Inflammatory macrophage treated with lipopolysaccharide for 1 hour (primary cell): Measurements from ENCODE around the gene MRC2.
A peak's percentile ranks its signal among the peaks of the same experiment; 100 is the strongest.

Source experiments
- DNase-seq, 2 donors: peaks; one replicate each; pipeline ENCODE4 v3.0.0-alpha.2; 2020 to 2022

The MRC2 gene

DNA sequence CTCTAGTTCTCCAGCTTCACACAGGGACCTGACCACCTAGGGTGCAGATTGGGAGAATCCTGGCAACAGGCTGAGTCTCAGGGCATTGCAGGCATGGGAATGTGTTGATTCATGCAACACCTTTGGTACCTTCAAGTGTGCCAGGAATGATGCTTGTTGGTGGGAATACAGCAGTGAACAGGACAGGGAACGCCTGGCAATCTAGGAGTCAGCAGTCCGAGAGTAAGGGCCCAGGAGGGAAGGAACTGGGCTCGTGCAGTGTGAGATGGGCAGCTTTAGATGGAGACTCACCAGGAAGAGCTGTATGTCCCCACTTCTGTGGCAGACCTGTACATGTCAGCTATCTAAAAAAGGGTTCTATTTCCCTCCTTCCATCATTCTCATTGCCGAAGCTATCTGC, 12.0 kb upstream of the MRC2 start:
- no peak for DNase-seq

DNA sequence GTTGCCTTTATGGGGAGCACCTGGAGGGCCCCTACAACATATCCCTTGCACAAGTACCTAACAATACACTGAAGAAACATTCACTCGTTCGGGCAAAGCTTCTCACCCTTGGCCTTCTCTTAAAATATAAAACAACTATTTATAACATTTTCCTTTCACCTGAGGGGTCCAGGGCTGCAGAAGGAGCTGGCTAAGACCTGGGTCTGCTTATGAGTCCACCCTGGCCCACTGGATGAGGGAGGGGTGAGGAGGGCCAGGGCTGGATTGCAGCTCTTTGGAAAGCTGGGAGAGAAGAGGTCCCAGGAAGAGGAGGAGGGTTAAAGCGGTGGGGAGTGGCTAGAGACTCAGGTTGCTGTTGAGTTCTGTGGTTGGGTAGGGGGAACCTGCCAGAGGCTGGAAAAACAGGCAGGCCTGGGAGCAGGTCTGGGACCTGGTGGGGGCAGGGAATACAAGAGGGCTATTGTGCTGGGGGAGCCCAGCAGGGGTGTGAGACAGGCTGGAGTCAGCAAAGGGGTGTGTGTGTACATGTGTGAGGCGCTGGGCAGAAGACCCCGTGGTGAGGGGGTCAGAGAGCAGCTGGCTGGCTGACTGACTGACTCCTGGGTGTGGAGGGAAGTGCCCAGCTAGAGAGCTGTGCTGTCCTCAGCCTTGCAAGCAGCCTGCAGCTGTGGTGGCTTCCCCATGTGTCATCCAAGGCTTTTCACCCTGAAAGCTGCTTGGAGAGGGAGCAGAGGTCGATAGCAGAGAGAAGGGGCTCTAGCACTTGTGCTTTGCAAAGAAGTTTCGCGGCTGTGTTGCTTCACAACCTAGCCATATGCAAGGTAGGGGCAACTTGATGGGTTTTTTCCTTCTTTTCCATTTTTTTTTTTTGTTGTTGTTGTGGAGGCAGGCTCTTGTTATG, 10.2 kb upstream of the MRC2 start:
- no peak for DNase-seq

DNA sequence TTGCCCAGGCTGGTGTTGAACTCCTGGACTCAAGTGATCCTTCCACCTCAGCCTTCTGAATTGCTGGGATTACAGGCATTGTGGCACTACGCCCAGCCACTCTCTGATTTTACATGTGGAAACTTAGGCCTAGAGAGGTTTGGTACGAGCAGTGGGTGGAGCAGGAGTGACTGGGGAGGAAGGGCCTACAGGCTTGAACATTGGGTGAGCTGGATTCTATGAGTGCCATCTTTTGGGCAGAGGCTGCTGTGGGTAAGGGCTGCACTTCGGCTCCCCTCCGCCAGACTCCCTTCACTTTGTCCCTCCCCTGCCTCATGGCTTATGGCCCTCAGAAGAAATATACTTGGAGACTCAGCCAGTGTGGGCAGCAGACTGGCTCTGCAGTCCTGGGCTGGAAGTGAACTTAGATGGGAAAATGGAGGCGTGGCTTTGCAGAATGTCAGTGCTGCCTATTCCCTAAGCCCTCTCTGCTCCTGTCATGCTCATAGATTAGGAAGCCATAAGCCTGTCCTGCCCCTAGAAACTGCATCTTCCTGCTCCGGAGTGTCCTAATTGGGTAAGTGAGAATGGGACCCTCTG, 9.5 kb upstream of the MRC2 start:
- DNase-seq: no peak

DNA sequence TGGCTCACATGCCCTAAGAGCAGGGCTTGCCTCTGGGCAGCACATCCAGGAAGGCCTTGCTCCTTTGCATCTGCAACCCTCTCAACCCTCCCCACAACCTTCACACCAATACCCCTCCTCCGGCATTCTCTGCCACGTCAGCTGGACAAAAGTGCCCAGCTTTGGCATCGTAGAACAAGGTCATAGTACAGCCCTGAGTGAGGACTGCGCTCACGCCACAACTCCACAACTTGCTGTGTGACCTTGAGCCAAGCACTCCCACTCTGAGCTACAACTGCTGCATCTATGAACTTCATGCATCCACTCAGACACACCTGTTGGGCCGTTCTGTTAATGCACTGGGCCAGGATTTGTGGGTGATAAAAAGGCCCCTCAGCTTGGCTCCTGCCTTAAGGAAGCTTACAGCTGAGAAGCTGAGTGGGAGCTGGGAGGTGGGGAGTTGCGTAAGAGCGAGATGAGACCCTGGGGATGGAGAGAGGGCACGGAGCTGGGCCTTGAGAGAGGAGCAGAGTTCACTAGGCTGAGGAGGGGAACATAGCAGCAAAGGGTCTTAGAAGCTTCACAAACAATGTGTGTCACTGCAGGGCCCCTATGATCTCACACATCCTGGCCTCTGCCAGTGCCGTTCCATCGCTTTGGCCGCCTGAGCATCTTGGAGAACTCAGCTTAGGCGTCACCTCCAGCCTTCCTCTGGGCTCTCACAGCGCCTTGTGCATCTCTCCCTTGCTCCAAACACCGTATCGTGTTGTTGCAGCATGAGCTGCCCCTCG, 8.6 kb upstream of the MRC2 start:
- no peak for DNase-seq

DNA sequence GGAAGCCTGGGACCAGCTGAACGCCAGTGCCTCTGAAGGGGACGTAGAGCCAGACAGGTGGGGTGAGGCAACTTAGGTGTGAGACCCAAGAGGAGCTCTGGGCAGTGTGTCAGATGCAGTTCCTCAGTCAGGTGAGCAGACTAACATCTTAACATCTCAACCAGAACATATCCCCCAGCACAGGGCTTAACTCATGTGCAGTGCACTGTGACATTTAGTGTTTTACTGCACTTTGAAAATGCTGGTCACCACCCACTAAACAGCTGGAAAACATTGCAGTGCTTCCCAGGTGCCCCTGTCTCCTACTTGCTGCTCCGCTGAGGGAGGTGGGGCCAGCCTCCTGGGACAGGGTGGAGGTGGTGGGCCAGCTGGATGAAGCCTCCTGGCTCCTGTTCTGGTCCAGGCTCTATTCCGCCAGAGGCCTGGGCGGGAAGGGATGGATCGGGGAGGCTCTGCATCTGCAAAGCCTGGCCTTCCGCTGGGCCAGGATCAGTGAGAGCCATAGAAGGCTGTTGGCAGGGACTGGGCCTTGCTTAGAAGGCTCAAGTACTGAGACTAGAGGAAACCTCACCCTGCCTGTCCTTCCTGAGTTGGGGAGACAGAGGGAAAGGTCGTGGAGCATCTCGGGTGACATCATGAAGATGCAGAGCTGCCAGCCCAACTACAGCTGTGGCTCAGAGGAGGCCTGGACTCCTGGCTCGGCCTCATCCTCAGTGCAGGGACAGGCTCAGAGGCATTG, 7.9 kb upstream of the MRC2 start:
- no peak for DNase-seq

DNA sequence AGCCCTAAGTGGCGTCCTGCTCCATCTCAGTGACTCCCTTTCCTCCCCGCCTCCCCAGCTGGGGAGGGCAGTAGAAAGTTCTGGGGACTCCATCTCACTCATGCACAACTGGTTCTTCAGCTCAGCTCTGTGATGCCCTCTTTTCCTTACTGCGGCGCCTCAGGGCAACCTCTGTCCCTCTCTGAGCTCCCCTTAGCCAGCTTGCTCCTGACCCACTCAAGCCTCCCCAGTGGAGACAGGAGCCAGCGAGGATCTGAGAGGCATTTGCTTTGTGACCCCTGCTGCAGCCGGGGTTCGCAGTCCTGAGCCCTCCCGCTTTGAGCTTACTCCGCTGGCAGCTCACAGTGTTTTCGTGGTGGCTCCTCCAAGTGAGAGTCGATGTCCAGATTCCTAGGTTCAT, 6.2 kb upstream of the MRC2 start:
- no peak for DNase-seq

DNA sequence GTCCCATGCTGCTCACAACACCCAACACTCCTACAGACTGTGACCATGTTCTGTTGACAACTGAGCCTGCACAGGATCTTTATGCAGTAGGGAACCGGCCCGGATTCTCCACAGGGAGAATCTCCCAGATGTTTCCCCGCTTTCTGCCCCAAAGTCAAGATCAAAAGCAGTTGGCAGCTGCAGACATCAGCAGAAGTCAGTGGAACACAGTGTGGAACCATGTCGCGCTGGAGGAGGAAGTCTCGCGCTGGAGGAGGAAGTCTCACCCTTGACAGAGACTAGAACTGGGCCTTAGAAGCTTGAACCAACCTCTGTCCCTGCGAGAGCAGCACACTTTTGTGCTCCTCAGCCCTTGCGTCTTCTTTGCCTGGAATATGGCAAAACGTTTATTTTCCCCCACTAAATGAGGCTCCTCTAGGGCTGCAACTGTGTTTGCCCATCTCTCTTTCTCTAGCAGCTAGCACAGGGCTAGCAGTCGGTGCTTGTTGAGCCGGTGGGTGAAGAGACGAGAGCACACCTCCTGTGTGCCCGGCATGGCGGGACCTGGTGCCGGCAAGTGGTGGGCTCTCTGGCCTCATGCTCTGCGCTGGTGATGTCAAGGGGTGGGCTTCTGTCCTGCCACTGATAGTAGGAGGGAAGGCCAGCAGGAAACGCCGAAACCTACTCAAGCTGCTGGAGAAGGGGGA, 2.1 kb upstream of the MRC2 start:
- peak in 1 of 2 donors; percentile 48 for DNase-seq

DNA sequence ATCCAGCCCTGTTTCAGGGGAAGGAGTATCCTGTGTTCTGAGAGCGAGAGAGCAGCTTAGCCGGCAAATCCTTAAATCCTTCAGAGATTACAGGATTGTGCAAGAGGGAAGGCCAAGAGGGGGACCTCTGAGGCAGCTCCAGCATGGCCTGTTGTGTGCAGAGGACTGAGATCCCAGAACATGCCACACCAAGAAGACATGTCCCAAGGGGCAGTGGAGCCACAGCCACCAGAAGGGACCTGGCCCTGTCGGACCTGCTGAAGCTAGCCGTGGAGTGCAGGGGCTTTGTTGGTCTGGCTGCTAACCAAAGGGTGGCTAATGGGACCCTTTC, 1.6 kb upstream of the MRC2 start:
- no peak for DNase-seq

DNA sequence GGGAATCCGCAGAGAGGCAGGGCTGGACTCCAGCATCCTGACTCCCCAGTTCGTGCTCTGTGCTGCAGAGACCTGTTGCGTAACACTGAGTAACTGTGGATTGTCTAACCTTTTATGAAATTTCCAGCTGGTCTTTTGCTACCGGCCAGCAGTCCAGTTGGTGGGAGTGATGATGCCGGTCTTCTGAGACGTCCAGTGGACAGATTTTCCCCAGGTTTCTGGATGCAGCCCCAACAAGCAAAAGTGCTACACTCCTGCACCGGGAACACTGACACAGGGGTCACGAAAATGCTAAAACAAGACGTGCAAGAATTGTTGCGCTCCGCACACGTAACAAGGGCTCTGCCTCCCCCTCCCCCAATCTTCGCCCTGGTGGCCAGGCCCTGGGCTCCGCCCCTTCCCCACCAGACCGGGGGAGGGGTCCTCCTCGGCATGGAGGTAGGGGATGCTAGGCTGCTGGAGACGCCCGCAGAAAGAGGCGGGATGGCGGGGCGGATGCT, 701 bp upstream of the MRC2 start:
- peak; percentile 78 to 82 for DNase-seq

DNA sequence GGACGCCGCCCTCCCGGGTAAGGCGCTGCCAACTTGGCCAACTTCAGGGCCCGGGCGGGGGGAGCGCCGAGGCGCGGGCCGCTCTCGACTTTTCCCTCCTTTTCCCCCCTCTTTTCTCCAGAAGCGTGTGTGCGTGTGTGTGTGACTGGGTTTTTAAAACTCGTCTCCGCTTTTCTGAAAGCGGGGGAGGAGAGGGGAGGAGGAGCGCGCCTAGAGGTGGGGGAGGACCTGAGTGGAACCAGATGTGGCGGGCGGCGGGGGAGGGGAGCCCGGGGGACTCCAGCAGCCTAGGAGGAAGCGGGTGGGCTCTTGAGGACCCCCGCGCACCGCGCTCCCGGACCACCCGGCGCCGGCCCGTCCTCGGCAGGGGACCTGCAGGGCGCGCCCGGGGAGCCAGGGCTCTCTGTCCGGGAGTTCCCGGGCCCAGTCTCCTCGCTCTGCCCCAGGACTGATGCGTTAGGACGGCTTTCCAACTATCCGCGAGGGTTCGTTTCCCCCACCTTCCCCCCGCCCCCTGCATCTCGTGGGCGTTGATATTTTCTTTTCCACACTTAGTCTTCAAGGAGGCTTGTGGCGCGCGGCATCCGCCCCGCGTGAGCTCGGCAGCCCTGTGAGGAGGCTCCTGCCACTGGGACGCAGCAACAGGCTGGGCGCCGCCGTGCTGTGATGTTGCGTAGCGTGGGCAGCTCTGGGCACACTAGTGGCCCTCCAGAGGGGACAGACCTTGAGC, 599 bp downstream of the MRC2 start:
- peak in 1 of 2 donors; percentile 33 for DNase-seq

DNA sequence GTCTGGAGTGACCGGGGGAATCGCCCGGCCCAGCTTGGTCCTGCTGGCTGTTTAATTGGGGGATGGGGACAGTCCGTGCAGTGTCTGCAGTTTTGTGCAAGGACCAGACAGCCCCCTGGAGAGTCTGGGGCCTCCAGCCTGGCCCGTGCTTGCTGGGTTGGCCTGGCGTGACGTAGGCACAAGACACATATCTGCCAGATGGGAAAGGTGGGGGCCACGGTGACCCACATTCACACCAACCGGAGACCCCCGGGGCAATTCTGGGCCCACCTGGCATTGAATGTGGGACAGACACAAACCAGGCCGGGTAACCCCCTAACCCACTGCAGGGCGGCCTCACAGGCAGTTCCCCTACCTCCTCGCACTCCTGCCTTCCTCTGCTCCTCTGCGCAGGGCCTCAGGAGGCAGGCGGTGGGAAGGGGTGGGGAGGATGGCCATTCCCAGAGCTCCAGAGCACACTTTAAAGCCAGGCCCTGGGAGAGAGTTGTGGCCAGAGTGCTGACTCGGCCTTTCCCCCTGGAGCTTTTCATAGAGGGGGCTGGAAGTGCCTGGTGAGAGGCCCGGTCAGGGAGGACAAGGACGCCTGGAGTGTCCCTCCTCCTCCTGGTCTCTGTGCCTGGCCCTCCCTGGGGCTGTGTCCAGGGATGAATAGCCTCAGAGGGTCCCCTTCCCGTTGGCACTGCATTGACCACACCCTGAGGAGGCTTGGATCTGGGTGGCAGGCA, 1.5 kb downstream of the MRC2 start:
- DNase-seq: no peak

DNA sequence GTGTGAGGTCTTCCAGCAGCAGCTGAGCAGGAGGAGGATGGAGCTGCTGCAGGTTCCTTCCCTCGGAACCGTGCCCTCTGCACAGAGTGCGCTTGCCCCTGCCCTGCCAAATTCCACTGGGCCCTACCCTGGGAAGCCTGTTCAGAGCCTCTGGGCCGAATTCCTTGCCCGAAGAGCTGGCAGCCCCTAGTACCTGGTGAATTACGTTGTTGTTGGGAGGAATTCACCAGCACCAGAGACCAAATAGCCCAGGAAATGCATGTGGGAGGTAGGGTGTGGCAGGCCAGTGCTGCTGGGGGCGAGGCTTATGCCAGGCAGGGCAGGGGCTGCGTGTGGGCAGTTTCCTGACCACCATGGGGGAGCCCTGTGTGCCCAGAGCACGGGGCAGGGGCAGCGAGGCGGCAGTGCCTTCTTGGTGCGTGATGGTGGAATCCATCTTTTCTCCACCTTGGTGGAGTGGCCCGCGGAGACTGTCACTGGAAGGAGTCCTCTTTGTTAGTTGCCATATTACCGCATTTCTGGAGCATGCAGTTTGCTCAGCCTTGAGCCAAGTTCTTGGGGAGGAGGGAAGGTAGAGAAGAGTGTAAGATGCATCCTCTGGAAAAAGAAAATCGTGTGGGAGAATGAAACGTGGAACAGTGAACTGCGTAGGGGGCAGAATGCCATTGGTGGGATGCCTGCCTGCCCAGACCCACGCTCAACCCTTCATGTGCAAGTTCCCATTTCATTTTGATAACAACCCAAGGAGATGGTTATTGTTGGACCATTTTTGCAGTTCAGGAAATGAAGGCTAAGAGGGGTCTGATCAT, 2.3 kb downstream of the MRC2 start:
- no peak for DNase-seq

DNA sequence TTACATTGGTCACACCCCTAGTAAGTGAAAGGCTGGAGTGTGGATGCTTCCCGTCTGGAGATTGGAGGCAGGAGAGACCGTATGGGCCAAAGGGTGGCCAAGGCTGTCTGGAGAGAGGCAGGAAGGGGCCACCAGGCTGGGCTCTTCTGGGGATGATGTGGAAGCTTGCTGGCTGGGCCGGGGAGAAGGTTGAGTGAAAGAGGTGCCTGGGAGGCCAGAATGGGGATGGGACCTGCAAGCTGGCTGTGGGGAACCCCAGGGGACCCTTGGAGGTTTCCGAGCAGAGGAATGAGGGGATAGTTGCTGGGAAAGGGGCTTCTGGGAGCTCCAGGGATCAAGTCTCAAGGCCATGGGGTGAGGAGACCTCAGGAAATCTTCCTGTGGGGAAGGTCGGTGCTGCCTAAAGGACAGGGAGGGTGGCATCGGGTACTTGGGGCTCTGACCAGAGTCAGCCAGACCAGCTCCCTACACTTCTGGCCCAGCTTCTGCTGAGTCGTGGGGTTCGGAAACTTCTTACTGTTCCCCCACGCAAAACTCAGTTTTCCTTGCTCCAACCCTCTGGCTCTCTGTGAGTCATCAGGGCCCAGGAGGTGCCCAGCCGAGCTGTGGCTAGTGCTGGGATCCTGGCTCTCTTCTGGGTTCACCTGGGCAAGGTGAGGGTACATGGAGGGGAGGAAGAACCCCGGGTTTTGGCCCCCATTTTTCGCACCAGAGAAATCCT, 3.1 kb downstream of the MRC2 start:
- DNase-seq: no peak

DNA sequence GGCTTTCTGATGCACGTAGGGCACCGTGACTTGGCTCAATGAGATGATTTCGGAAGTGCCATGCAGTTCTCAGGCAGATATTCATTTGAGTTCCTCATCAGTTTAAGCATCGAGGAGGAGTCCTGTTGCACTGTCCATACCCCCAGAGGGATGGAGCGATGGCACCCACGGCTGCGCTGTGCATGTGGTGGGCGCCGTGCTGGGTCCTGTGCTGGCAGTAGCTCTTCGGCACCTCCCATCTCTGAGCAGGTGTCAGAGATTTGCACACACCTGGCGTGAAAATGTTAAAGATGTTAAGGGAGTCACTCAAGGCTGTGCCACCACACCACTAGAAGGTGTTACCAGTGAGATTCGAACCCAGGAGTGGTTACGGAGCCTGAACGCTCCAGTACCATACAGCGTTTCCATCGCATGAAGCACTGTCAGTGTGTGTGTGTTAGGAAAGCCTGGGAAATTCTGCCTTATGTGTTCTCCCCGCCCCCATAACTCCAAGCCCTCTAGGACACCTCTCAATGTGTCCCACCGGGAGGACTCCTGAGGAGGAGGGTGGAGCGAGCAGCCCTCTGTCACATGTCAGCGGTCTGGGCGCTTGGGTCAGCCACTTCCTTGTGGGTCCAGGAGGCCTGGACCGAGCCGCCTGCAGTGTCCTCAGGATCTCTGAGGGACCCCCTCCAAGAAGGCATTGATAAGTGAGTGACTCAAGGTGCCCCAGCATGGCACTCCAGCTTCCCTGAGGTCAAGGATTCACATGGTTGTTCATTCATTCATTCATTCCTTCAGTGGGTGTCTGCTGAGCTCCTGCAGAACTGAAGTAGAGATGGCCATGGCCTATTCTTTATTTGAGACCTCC, 3.8 kb downstream of the MRC2 start:
- DNase-seq: no peak

DNA sequence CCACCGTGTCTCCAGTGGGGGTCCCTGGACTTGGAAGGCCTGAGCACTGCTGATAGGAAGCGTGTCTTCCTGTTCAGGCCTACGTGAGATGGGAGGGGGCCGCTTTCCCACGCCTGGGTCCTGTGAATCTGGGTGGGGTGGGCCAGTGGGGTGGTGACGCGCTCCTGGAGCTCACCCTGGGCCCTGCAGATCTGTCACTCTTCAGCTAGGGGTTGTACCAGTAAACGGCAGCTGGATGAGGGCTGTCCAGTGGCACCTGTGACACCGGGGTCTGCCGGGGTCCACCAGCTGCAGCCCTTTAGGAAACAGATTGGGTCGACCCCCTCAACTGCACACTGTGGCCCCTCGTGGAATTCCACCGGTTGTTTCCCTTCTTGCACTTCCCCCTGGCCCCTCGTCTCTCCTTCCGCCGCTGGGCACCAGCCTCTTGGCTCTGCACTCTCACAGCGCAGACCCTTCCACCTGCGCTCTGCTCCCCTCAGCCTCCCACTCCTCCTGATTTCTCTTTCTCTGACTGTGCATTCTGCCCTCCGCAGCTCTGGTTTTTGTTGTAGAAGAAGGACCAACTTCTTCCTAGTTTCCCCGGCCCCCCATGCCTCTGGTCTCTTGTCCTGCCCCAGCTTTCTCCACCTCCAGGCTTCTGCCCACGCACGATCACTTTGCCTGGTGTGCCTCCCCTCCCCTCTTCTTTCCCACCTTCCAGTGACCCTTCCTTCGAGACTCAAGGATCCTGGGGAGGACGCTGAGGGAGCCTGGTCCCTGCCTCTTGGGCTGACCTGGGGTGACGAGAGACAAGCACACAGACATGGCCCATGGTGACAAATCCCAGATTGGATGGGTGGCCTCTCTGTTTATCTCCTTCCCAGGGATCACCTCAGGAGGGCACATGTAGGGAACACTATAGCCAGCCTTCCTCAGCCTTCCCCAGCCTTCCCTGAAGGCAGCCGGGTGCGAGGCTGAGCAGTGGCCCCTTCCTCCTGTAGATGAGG, 4.8 kb downstream of the MRC2 start:
- DNase-seq: no peak

DNA sequence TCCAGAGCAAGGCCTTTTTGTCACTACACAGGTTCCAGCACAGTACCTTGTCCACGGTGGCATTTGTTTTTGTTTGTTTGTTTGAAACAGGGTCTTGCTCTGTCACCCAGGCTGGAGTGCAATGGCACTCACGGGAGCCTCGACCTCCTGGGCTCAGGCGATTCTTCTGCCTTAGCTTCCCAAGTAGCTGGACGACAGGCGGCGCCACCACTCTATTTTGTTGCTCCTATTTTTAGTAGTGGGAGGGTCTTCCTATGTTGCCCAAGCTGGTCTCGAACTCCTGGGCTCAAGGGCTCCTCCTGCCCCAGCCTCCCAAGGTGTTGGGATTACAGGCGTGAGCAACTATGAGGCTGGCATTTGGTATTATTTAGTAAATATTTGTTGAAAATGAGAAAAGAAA, 10.3 kb downstream of the MRC2 start:
- no peak for DNase-seq

DNA sequence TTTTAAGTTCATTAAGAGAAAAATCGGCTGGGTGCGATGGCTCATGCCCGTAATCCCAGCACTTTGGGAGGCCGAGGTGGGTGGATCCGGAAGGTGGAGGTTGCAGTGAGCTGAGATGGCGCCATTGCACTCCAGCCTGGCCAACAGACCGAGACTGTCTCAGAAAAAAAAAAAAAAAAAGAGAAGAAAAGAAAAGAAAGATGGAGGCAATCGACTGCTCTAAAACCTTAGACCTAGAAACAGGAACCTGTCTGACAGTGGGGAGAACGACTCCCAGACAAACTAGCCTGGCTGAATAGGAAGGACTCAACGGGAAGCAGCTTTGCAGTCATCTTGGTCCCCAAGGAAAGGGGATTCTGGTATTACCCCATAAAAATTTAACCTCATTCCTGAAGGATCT, 13.7 kb downstream of the MRC2 start:
- DNase-seq: no peak
